HG02571 (cell line): ENCODE data around the gene TLL2.
"Not testable (repeated sequence)": the region's sequence is repeated elsewhere in the genome, so short reads cannot be mapped to it uniquely, and the experiment has no call there.

ENCODE experiments used
- ATAC-seq: cut with Tn5 transposase; IDR thresholded peaks from one replicate; pipeline ENCODE4 v1.9.1; 2021; ENCODE audit warnings: mild to moderate bottlenecking, moderate library complexity; ENCODE audit not compliant: unreplicated experiment

The TLL2 gene

GRCh38 chr10:96513698-96514561 is at the start of gene TLL2:
TSS of gene TLL2 (minus strand) at chr10:96513926. CDS start at chr10:96513685, 241 bp downstream.
- ATAC-seq = peak; percentile 68

GRCh38 chr10:96560966-96561887 is 47.5 kb upstream of the TLL2 start:
- ATAC-seq = no peak

GRCh38 chr10:96560489-96560888 is 46.8 kb upstream of the TLL2 start:
- no peak for ATAC-seq

GRCh38 chr10:96556003-96556402 is 42.3 kb upstream of the TLL2 start:
- ATAC-seq = no peak

GRCh38 chr10:96555330-96555729 is 41.6 kb upstream of the TLL2 start:
- ATAC-seq = no peak

- ATAC-seq = no peak
These were observed 34.9 kb upstream of the TLL2 start for GRCh38 chr10:96548589-96548988.

GRCh38 chr10:96545558-96545957 is 31.8 kb upstream of the TLL2 start:
- not testable (repeated sequence) for ATAC-seq

GRCh38 chr10:96541921-96542320 is 28.2 kb upstream of the TLL2 start:
- ATAC-seq = no peak

- no peak for ATAC-seq
These were observed 26.5 kb upstream of the TLL2 start for GRCh38 chr10:96540240-96540639.

GRCh38 chr10:96538683-96539082 is 25.0 kb upstream of the TLL2 start:
- ATAC-seq = no peak

- ATAC-seq = no peak
These were observed 22.4 kb upstream of the TLL2 start for GRCh38 chr10:96536129-96536528.

GRCh38 chr10:96532523-96532922 is 18.8 kb upstream of the TLL2 start:
- ATAC-seq = no peak

GRCh38 chr10:96529634-96530279 is 16.0 kb upstream of the TLL2 start:
- no peak for ATAC-seq

- ATAC-seq = no peak
These were observed 11.0 kb upstream of the TLL2 start for GRCh38 chr10:96524741-96525140.

GRCh38 chr10:96517284-96517683 is 3.6 kb upstream of the TLL2 start:
- ATAC-seq = no peak

- no peak for ATAC-seq
These were observed 2.6 kb upstream of the TLL2 start for GRCh38 chr10:96516337-96516736.

GRCh38 chr10:96513305-96513697 is 425 bp downstream of the TLL2 start:
- ATAC-seq = peak; percentile 39

GRCh38 chr10:96512524-96513304 is 1.0 kb downstream of the TLL2 start:
- peak; percentile 2 for ATAC-seq

GRCh38 chr10:96511044-96511945 is 2.4 kb downstream of the TLL2 start:
- no peak for ATAC-seq
